WTC11 (cell line): ENCODE results near the gene C1QL1. TPM values are rescaled to one million over a fixed set of nuclear protein-coding genes. Genes with fewer than 3 reads are reported as not detected.

ENCODE experiments used
- ATAC-seq: fragments of 200-7000 bp; cut with Tn5 transposase; 2 replicates; pipeline ENCODE4 v1.10.0; 2021; ENCODE audit warnings: mild to moderate bottlenecking, moderate library complexity
- CTCF ChIA-PET: fragments of 300-600 bp; sonication (Branson Sonifier 250); formaldehyde crosslinking; loops from one replicate; lab custom pipeline; 2021; ENCODE audit warnings: antibody characterized with exemption; lab: Charles Lee
- POLR2A ChIA-PET: fragments of 350-600 bp; sonication (Branson Sonifier 250); formaldehyde crosslinking; loops from one replicate; lab custom pipeline; 2021; ENCODE audit warnings: antibody characterized with exemption; lab: Charles Lee
- DNase-seq: peaks from one replicate; pipeline ENCODE4 v3.0.0; 2021; ENCODE audit warnings: low spot score
- H3K27ac Mint-ChIP-seq: 2 replicates; pipeline ENCODE4 v1.8.0; 2021; ENCODE audit warnings: mixed read lengths
- H3K27me3 Mint-ChIP-seq: 2 replicates; pipeline ENCODE4 v1.8.0; 2021; ENCODE audit warnings: low read depth, mild to moderate bottlenecking, moderate library complexity, mixed read lengths
- H3K36me3 Mint-ChIP-seq: 2 replicates; pipeline ENCODE4 v1.8.0; 2021; ENCODE audit warnings: mixed read lengths
- H3K4me1 Mint-ChIP-seq: 2 replicates; pipeline ENCODE4 v1.8.0; 2022; ENCODE audit warnings: mixed read lengths
- H3K4me3 Mint-ChIP-seq: 2 replicates; pipeline ENCODE4 v1.8.0; 2021; ENCODE audit warnings: mild to moderate bottlenecking, moderate library complexity, mixed read lengths
- H3K9me3 Mint-ChIP-seq: 2 replicates; pipeline ENCODE4 v1.8.0; 2021; ENCODE audit warnings: mixed read lengths
- AFF4 ChIP-seq: sonication (generic); formaldehyde crosslinking; IDR thresholded peaks from 2 replicates; pipeline ENCODE4 v1.8.1; 2023; ENCODE audit warnings: mild to moderate bottlenecking, missing genetic modification reagents, borderline replicate concordance
- EMX1 ChIP-seq: fragments of 250-450 bp; sonication (Bioruptor Pico); IDR thresholded peaks from 2 replicates; pipeline ENCODE4 v1.8.0; 2021; ENCODE audit warnings: mild to moderate bottlenecking
- IRF2 ChIP-seq: sonication (generic); formaldehyde crosslinking; IDR thresholded peaks from 2 replicates; pipeline ENCODE4 v1.8.0; 2022; ENCODE audit warnings: low read depth, missing genetic modification reagents, borderline replicate concordance
- NFATC4 ChIP-seq: fragments of 250-450 bp; sonication (Bioruptor Pico); IDR thresholded peaks from 2 replicates; pipeline ENCODE4 v1.9.0; 2021; ENCODE audit warnings: mild to moderate bottlenecking
- NR3C1 ChIP-seq: sonication (generic); formaldehyde crosslinking; conservative IDR thresholded peaks from 2 replicates; pipeline ENCODE4 v1.8.1; 2023; ENCODE audit warnings: low read depth, mild to moderate bottlenecking, missing genetic modification reagents
- OVOL2 ChIP-seq: fragments of 250-450 bp; sonication (Bioruptor Pico); IDR thresholded peaks from 2 replicates; pipeline ENCODE4 v1.9.0; 2021; ENCODE audit warnings: mild to moderate bottlenecking, borderline replicate concordance
- PREB ChIP-seq: sonication (generic); formaldehyde crosslinking; IDR thresholded peaks from 2 replicates; pipeline ENCODE4 v1.8.1; 2022; ENCODE audit warnings: mild to moderate bottlenecking, missing genetic modification reagents, moderate library complexity, borderline replicate concordance
- RORB ChIP-seq: fragments of 250-450 bp; sonication (Bioruptor Pico); IDR thresholded peaks from 2 replicates; pipeline ENCODE4 v1.9.0; 2021; ENCODE audit warnings: mild to moderate bottlenecking
- STAT6 ChIP-seq: sonication (generic); formaldehyde crosslinking; conservative IDR thresholded peaks from 2 replicates; pipeline ENCODE4 v1.8.1; 2023; ENCODE audit warnings: mild to moderate bottlenecking, low read depth, missing genetic modification reagents, moderate library complexity
- USF2 ChIP-seq: sonication (generic); formaldehyde crosslinking; IDR thresholded peaks from 2 replicates; pipeline ENCODE4 v1.8.1; 2023; ENCODE audit warnings: mild to moderate bottlenecking, missing genetic modification reagents, moderate library complexity
- total RNA-seq: library from RNA; stranded (reverse); gene quantifications from 3 replicates; pipeline ENCODE4 v1.2.3, GENCODE V29; 2021

The C1QL1 gene
- total RNA-seq, 1 experiment from 2014 or later = 13.4 TPM

- peaks cover 50% of the 10 kb centered on the region for H3K36me3 Mint-ChIP-seq
- no peak overlapping the region for H3K27ac Mint-ChIP-seq
- no peaks in the 10 kb centered on the region for H3K9me3 Mint-ChIP-seq
These were observed 42.1 kb downstream of the C1QL1 start for GRCh38 chr17:44925731-44926697.

More at GRCh38 chr17:44925731-44926697, 42.1 kb downstream of the C1QL1 start:
- H3K4me1 Mint-ChIP-seq = peaks cover 10% of the 10 kb centered on the region
- POLR2A ChIA-PET = no interaction called here
- ATAC-seq (no peak), DNase-seq (no peak)
- H3K27me3 Mint-ChIP-seq = no peaks in the 10 kb centered on the region
- TF ChIP-seq NR3C1 (CRISPR knock-in tag) (no peak), STAT6 (CRISPR knock-in tag) (no peak), IRF2 (CRISPR knock-in tag) (no peak), AFF4 (CRISPR knock-in tag) (no peak), PREB (CRISPR knock-in tag) (no peak), USF2 (CRISPR knock-in tag) (no peak), RORB (CRISPR knock-in tag) (no peak), OVOL2 (no peak), EMX1 (CRISPR knock-in tag) (no peak), NFATC4 (CRISPR knock-in tag) (no peak)
- TF ChIP-seq, all 79 proteins: peak for 0
- H3K4me3 Mint-ChIP-seq = no peak overlapping the region
- CTCF ChIA-PET = interaction anchor here (0.6 to 2.0 kb wide), 5 partner anchors 15 to 225 kb away, joined by 3 to 10 read pairs (median 5); partner anchors contain the start of gene ACBD4
